GM19025 (cell line): ENCODE data around the gene SLC27A5.

ENCODE experiments used
- ATAC-seq: cut with Tn5 transposase; IDR thresholded peaks from one replicate; pipeline ENCODE4 v1.9.1; 2021; ENCODE audit warnings: mild to moderate bottlenecking, low read depth, moderate library complexity; ENCODE audit not compliant: unreplicated experiment

SLC27A5 gene

GRCh38 chr19:58511353-58512208, at the start of gene SLC27A5:
TSS of gene SLC27A5 (minus strand) at chr19:58511992. CDS start at chr19:58511955, 37 bp downstream.
- no peak for ATAC-seq

- ATAC-seq: no peak
These were observed 49.1 kb upstream of the SLC27A5 start for GRCh38 chr19:58560921-58561320.

- ATAC-seq: no peak
These were observed 48.5 kb upstream of the SLC27A5 start for GRCh38 chr19:58560007-58560887.

- ATAC-seq: no peak
These were observed 47.6 kb upstream of the SLC27A5 start for GRCh38 chr19:58559275-58560006.

GRCh38 chr19:58558623-58559274, 47.0 kb upstream of the SLC27A5 start:
- peak; percentile 47 for ATAC-seq

- peak; percentile 2 for ATAC-seq
These were observed 46.4 kb upstream of the SLC27A5 start, which contains the start of gene UBE2M for GRCh38 chr19:58558066-58558622. TSS of gene UBE2M (minus strand) at chr19:58558611. CDS start at chr19:58558381, 230 bp downstream.

- ATAC-seq: no peak
These were observed 45.7 kb upstream of the SLC27A5 start for GRCh38 chr19:58557221-58558065.

- no peak for ATAC-seq
These were observed 44.9 kb upstream of the SLC27A5 start for GRCh38 chr19:58556622-58557220.

- no peak for ATAC-seq
These were observed 44.3 kb upstream of the SLC27A5 start for GRCh38 chr19:58555920-58556621.

GRCh38 chr19:58555369-58555885, 43.6 kb upstream of the SLC27A5 start:
- ATAC-seq: no peak

- peak; percentile 22 for ATAC-seq
These were observed 42.9 kb upstream of the SLC27A5 start, which contains the start of gene CHMP2A for GRCh38 chr19:58554494-58555368. TSS of gene CHMP2A (minus strand) at chr19:58555105. CDS start at chr19:58554212, 893 bp downstream.

- no peak for ATAC-seq
These were observed 42.2 kb upstream of the SLC27A5 start for GRCh38 chr19:58553799-58554493.

- no peak for ATAC-seq
These were observed 40.9 kb upstream of the SLC27A5 start for GRCh38 chr19:58552655-58553054.

- ATAC-seq: no peak
These were observed 40.0 kb upstream of the SLC27A5 start for GRCh38 chr19:58551577-58552471.

GRCh38 chr19:58551123-58551497, 39.3 kb upstream of the SLC27A5 start:
- no peak for ATAC-seq
